Activated T-cell treated with anti-CD3 and anti-CD28 coated beads, Interleukin-2, amount 50 U/mL, for 4 hours (primary cell): ENCODE measurements around the gene TSSC4. TPM values are rescaled to one million over a fixed set of nuclear protein-coding genes. Genes with fewer than 3 reads are reported as not detected.

Experiments used
- ATAC-seq, 2 donors: fragments of 200-7000 bp; cut with Tn5 transposase; one replicate each; pipeline ENCODE4 v1.10.0; 2021
- DNase-seq: peaks from one replicate; pipeline ENCODE4 v3.0.0-alpha.2; 2020
- H3K27me3 Mint-ChIP-seq: one replicate; pipeline ENCODE4 v1.8.0; 2021; ENCODE audit warnings: low read depth, mixed read lengths
- H3K36me3 Mint-ChIP-seq: one replicate; pipeline ENCODE4 v1.8.0; 2022; ENCODE audit warnings: mixed read lengths; ENCODE audit not compliant: insufficient read depth
- H3K4me1 Mint-ChIP-seq: one replicate; pipeline ENCODE4 v1.8.0; 2021; ENCODE audit warnings: low read depth, mixed read lengths
- H3K4me3 Mint-ChIP-seq: one replicate; pipeline ENCODE4 v1.8.0; 2021; ENCODE audit warnings: mild to moderate bottlenecking, moderate library complexity, mixed read lengths
- H3K9me3 Mint-ChIP-seq: one replicate; pipeline ENCODE4 v1.8.0; 2021; ENCODE audit warnings: mixed read lengths
- total RNA-seq, 3 donors: library from RNA; stranded (reverse); gene quantifications; one replicate each; pipeline ENCODE4 v1.2.1, GENCODE V29; 2021

The TSSC4 gene
- total RNA-seq, 3 donors from 2014 or later, result 119 to 127 (median 122) TPM

DNA sequence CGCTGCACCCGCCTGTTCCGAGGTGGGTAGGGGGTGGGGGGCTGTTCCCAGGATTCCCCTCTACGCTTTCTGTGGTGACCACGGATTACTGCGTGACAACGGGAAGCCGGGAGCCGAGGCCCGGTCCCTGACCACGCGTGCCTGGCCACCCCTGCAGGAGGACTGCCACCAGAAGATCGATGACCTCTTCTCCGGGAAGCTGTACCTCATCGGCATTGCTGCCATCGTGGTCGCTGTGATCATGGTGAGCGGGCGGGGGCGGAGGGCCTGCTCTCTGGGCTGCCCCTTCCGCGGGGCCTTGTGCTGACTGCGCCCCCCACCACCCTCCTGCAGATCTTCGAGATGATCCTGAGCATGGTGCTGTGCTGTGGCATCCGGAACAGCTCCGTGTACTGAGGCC, 4.1 kb upstream of the TSSC4 start:
- Mint-ChIP-seq H3K4me1 (peaks cover 5% of the 10 kb centered on the region), H3K4me3 (no peak overlapping the region), H3K9me3 (no peaks in the 10 kb centered on the region), H3K27me3 (no peaks in the 10 kb centered on the region), H3K36me3 (peaks cover 7% of the 10 kb centered on the region)
- ATAC-seq, result no peak
- DNase-seq, result no peak

DNA sequence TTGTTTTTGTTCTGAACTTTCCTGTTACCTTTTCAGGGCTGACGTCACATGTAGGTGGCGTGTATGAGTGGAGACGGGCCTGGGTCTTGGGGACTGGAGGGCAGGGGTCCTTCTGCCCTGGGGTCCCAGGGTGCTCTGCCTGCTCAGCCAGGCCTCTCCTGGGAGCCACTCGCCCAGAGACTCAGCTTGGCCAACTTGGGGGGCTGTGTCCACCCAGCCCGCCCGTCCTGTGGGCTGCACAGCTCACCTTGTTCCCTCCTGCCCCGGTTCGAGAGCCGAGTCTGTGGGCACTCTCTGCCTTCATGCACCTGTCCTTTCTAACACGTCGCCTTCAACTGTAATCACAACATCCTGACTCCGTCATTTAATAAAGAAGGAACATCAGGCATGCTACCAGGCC, 3.5 kb upstream of the TSSC4 start:
- H3K4me1 Mint-ChIP-seq, result peaks cover 7% of the 10 kb centered on the region
- ATAC-seq (no peak), DNase-seq (no peak)
- H3K4me3 Mint-ChIP-seq, result no peak overlapping the region
- no peaks in the 10 kb centered on the region for H3K9me3 Mint-ChIP-seq
- H3K27me3 Mint-ChIP-seq, result no peaks in the 10 kb centered on the region
- H3K36me3 Mint-ChIP-seq, result peaks cover 7% of the 10 kb centered on the region

DNA sequence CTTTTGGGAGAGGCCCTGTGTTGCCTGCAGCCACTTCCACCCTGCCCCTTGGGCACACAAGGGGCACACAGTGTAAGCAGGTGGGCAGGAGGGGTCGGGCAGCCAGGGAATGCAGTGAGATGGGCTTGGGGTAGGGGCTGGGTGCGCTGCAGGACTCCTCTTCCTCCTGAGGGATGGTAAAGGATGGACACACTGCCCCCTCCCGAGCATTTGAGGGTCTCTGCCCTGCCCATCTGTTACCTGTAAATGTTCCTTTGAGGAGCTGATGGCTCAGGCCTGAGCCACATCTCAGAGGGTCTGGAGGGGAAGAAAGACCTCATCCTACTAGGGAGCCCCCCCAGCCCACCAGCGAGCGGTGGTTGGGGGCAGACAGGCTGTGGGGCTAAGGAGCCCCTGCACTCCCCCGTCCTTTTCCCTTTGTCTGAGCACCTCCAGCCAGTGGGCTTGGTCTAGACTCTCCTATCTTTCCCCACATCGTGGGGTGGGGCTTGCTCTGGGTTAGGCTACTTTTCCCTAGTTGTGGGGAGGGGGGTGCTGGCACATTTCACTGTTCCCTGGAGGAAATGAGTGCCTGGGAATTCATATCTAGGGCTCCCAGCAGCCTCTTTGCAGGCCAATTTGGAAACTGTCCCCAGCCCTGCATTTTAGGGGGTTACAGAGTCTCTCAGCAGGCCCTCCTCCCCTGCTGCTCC, 1.7 kb upstream of the TSSC4 start:
- no peaks in the 10 kb centered on the region for H3K9me3 Mint-ChIP-seq
- H3K27me3 Mint-ChIP-seq, result no peaks in the 10 kb centered on the region
- H3K4me3 Mint-ChIP-seq, result peak overlapping the region; percentile 90
- no peak for ATAC-seq
- no peak for DNase-seq
- H3K4me1 Mint-ChIP-seq, result peaks cover 11% of the 10 kb centered on the region
- peaks cover 12% of the 10 kb centered on the region for H3K36me3 Mint-ChIP-seq

DNA sequence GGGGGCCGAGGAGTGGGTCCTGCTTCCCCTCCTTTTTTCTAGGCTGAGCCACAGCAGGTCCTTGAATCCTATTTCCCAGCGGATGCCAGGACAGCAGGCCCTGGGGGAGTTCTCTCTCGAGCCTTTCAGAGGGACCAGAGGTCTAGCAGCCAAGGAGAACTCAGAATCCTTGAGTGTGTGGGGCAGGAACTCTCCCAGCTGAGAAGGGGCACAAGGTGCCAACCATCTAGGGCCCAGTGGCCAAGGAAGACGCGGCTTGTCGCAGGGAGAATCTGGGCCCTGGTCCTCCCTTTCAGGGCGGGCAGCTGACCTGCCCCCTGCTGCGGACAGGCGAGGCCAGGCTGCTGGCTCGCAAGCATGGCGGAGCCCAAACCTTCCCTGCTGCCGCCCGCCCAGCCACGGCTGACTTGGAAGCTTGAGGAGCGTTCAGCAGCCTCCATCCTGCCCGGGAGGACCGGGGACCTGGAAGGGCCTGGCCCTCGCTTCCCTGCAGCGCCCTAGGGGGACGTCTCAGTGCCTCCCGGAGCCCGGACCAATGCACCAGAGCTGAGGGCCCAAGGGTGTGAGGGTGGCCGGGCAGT, 972 bp upstream of the TSSC4 start:
- ATAC-seq, result peak; percentile 1
- H3K27me3 Mint-ChIP-seq, result no peaks in the 10 kb centered on the region
- no peak for DNase-seq
- H3K36me3 Mint-ChIP-seq, result peaks cover 12% of the 10 kb centered on the region
- peak overlapping the region; percentile 90 for H3K4me3 Mint-ChIP-seq
- peaks cover 11% of the 10 kb centered on the region for H3K4me1 Mint-ChIP-seq
- H3K9me3 Mint-ChIP-seq, result no peaks in the 10 kb centered on the region

DNA sequence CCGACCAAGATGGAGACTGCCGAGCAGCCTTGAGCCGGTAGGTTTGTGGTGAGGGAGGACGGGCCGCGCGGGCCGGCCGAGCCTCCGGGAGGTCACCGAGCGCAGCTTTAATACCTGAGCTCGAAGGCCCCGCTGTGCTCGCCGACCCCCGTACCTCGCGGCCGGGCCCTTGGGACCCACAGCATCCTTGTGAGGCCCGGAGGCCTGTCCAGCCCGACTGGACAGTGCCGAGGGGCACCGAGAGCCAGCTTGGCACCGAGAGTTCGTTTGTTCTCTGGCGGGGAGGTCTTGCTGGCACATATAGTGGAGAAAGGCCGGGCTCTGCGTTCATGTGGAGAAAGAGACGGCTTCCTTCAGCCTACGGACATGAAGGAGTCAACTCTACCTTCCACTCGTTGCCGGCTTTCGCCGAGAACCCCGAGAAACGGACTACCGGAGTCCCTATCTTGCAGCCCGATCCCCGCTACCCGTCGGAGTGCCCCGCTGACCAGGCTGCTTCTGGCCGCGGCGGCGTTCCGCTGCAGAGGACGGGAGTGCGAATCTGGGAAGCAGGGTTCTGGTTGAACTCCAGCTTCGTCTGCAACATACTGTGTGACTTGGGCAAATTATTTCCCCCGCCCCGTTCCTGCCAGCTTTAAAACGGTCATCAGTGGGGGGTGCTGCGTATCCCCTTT, 349 bp downstream of the TSSC4 start:
- Mint-ChIP-seq H3K4me1 (peaks cover 11% of the 10 kb centered on the region), H3K27me3 (no peaks in the 10 kb centered on the region), H3K4me3 (peak overlapping the region; percentile 90), H3K9me3 (no peaks in the 10 kb centered on the region), H3K36me3 (peaks cover 12% of the 10 kb centered on the region)
- DNase-seq (no peak), ATAC-seq (no peak)

DNA sequence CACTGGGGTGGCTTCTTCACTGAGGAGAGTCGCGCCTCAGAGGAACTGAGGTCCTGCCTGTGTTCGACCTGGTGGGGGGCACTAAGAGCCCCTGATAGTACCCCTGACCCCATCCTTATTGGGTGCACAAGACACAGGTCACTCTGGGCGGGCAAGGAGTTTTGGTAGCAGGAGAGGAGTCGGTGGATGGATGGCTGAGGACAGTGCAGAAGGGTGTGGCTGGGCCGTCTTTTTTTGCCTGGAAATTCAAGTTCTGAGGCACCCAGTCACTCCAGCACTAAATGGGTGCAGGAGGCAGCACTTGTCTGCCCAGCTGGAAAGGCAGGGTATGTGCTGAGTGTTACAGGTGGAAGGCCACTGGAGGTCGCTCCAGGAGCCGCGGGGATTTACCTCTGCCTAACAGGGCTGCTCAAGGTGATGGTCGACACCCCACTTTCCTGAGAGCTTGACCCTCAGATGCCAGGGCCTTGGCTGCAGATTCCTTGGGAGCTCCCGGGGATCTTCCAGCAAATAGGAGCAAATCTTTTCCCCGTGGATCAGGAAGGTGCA, 960 bp downstream of the TSSC4 start:
- Mint-ChIP-seq H3K9me3 (no peaks in the 10 kb centered on the region), H3K36me3 (peaks cover 12% of the 10 kb centered on the region), H3K4me1 (peaks cover 11% of the 10 kb centered on the region), H3K27me3 (no peaks in the 10 kb centered on the region), H3K4me3 (peak overlapping the region; percentile 90)
- ATAC-seq (no peak), DNase-seq (no peak)

DNA sequence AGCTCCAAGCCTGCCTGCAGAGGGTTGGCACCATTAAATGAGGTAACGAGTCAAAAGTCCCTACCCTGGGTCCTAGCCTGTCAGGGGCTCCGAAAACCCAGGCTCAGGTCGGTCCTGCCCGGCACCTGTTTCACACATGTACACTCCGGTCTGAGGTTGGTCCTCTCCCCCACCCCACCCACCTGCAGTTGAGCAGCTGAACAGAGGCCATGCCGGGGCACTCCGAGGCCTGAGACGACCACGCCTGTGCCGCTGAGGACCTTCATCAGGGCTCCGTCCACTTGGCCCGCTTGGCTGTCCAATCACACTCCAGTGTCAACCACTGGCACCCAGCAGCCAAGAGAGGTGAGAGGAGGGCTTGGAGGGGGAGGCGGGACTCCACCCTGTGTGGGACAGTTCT, 1.6 kb downstream of the TSSC4 start:
- H3K36me3 Mint-ChIP-seq, result peaks cover 10% of the 10 kb centered on the region
- peak overlapping the region; percentile 90 for H3K4me3 Mint-ChIP-seq
- ATAC-seq, result no peak
- no peaks in the 10 kb centered on the region for H3K9me3 Mint-ChIP-seq
- no peaks in the 10 kb centered on the region for H3K27me3 Mint-ChIP-seq
- DNase-seq, result no peak
- H3K4me1 Mint-ChIP-seq, result peaks cover 11% of the 10 kb centered on the region

DNA sequence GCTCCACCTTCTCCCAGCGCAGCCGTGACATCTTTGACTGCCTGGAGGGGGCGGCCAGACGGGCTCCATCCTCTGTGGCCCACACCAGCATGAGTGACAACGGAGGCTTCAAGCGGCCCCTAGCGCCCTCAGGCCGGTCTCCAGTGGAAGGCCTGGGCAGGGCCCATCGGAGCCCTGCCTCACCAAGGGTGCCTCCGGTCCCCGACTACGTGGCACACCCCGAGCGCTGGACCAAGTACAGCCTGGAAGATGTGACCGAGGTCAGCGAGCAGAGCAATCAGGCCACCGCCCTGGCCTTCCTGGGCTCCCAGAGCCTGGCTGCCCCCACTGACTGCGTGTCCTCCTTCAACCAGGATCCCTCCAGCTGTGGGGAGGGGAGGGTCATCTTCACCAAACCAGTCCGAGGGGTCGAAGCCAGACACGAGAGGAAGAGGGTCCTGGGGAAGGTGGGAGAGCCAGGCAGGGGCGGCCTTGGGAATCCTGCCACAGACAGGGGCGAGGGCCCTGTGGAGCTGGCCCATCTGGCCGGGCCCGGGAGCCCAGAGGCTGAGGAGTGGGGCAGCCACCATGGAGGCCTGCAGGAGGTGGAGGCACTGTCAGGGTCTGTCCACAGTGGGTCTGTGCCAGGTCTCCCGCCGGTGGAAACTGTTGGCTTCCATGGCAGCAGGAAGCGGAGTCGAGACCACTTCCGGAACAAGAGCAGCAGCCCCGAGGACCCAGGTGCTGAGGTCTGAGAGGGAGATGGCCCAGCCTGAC, 2.5 kb downstream of the TSSC4 start:
- no peak for ATAC-seq
- Mint-ChIP-seq H3K4me1 (peaks cover 11% of the 10 kb centered on the region), H3K4me3 (peak overlapping the region; percentile 90), H3K27me3 (no peaks in the 10 kb centered on the region), H3K9me3 (no peaks in the 10 kb centered on the region), H3K36me3 (peaks cover 5% of the 10 kb centered on the region)
- no peak for DNase-seq

DNA sequence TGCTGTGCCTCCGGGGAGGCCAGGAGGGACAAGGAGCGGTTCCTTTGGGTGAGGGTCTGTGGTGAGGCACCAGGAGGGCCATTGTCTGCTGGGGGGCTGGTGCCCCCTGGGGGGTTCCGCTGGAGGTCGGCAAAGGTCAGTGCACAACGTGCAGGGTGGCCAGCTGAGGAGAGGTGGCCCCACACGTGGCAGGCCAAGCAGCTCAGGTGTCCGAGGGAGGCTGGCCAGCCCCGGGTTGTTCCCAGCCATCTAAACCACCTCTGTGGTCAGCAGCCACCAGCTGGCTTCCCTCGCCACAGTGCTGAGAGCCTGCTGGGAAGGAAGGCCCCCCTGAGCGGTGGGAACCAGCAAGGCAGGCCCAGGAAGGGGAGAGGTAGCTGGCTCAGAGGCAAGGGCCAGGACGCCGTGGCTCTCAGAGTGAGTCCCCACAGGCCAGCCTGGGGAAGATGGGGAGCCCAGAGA, 4.2 kb downstream of the TSSC4 start:
- H3K4me3 Mint-ChIP-seq, result no peak overlapping the region
- peaks cover 5% of the 10 kb centered on the region for H3K36me3 Mint-ChIP-seq
- no peaks in the 10 kb centered on the region for H3K9me3 Mint-ChIP-seq
- H3K27me3 Mint-ChIP-seq, result no peaks in the 10 kb centered on the region
- DNase-seq (no peak), ATAC-seq (no peak)
- peaks cover 8% of the 10 kb centered on the region for H3K4me1 Mint-ChIP-seq

DNA sequence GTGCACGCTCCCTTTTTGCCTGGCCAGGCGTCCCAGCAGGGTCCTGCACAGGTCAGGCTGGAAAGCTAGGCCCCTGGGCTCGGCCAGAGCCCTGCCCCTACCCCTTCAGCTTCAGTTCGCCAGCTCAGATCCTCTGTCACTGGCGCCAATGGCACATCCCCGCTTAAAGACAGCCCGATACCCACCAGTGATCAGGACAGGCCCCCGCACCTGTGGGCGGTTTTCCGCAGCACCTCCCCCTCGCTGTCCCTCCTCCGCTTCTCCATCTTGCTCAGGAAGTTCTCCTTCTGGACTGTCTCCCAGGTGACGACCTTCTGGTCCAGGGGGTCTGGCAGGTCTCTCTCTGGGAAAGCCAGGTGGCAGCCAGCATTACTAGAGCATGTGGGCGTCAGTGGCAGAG, 5.9 kb downstream of the TSSC4 start:
- H3K36me3 Mint-ChIP-seq, result peaks cover 5% of the 10 kb centered on the region
- H3K9me3 Mint-ChIP-seq, result no peaks in the 10 kb centered on the region
- H3K27me3 Mint-ChIP-seq, result no peaks in the 10 kb centered on the region
- DNase-seq, result no peak
- peaks cover 6% of the 10 kb centered on the region for H3K4me1 Mint-ChIP-seq
- ATAC-seq, result no peak
- H3K4me3 Mint-ChIP-seq, result no peak overlapping the region

DNA sequence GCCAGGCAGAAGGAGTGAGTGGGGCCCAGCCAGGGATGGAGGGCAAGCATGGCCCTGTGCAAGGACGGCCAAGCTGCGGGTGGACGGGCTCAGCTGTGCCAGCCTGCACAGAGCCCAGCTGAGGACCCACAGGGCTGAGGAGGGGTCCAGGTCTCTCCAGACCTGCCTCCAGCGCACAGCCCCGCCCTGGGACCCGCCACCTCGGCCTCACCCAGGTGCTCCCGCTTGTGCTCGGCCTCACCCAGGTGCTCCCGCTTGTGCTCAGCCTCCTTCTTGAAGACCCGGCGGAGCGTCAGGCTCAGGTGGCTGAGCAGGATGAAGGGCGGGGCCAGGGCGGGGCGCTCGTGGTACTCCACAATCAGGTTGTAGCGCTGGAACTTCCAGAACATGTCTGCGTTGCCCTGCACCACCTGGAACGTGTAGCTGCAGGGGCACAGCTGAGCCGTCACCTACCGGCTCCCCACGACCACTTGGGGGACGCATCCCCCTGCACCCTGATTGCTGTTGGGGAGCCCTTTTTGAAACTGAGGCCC, 6.4 kb downstream of the TSSC4 start:
- Mint-ChIP-seq H3K27me3 (no peaks in the 10 kb centered on the region), H3K4me1 (peaks cover 5% of the 10 kb centered on the region), H3K9me3 (no peaks in the 10 kb centered on the region), H3K4me3 (no peak overlapping the region), H3K36me3 (peaks cover 5% of the 10 kb centered on the region)
- DNase-seq (no peak), ATAC-seq (no peak)

DNA sequence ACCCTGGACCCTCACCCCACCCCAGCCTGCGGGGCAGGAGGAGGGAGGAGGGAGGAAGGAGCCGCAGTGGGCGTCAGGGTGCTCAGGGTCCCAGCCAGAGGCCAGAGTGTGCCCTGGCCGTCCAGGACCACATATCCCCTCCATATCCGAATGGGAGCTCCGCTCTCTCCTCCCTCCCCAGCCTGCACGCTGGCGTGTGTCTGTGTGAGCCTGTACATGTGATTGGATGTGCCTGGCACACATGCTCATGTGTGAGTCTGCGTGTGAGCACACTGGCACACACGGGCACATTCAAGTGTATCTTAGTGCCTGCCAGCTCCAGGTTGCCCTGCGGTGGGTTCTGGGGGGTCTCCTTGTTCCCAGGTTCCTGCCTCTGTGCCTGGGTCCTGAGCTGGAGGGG, 8.1 kb downstream of the TSSC4 start:
- Mint-ChIP-seq H3K36me3 (no peaks in the 10 kb centered on the region), H3K4me1 (no peaks in the 10 kb centered on the region), H3K9me3 (no peaks in the 10 kb centered on the region), H3K27me3 (no peaks in the 10 kb centered on the region), H3K4me3 (no peak overlapping the region)
- DNase-seq (no peak), ATAC-seq (no peak)

DNA sequence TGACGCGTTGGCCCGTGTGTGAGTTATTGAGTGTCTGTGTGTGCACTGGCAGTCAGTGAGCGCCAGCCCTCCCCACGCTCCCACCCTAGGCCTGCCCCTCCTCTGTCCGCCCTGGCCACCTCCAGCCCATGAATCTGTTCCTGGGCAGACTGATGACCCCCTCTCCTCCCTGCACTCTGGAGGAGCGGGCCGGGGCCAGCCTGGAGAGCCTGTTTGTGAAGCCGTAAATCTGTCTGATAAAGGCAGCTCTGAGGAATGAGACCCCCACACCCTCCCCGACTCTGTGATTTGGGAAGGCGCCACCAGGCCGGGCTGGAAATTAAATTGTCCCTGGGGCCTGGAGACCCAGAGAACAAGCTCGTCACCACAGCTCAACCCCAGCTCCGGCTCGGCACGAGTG, 8.6 kb downstream of the TSSC4 start:
- Mint-ChIP-seq H3K4me3 (no peak overlapping the region), H3K36me3 (no peaks in the 10 kb centered on the region), H3K9me3 (no peaks in the 10 kb centered on the region), H3K4me1 (no peaks in the 10 kb centered on the region), H3K27me3 (no peaks in the 10 kb centered on the region)
- no peak for DNase-seq
- no peak for ATAC-seq
